T-cell (primary cell): Measurements from ENCODE around the gene RPL36AL. TPM values are rescaled to one million over a fixed set of nuclear protein-coding genes. Genes with fewer than 3 reads are reported as not detected.
"Not testable (repeated sequence)": the region's sequence is repeated elsewhere in the genome, so short reads cannot be mapped to it uniquely, and the experiment has no call there.

Experiments
- ATAC-seq, 4 experiments: fragments of 200-7000 bp in 3 of 4; fragments of 150-1000 bp in 1 of 4; cut with Tn5 transposase; replicated peaks in 1 of 4; 1 replicate in 3 of 4; 2 replicates in 1 of 4; pipeline ENCODE4 v1.10.0; 2021; ENCODE audit warnings: moderate library complexity in 3 of 4, mild to moderate bottlenecking in 2 of 4, moderate number of reproducible peaks in 1 of 4
- CTCF ChIA-PET, 2 donors: fragments of 300-600 bp; sonication (Branson Sonifier 250); formaldehyde crosslinking; loops; one replicate each; lab custom pipeline; 2022; ENCODE audit warnings: antibody characterized with exemption in 2 of 2; lab: Charles Lee
- POLR2A ChIA-PET, 2 donors: fragments of 300-600 bp; sonication (Branson Sonifier 250); formaldehyde crosslinking; loops; one replicate each; lab custom pipeline; 2022; ENCODE audit warnings: antibody characterized with exemption in 2 of 2; lab: Charles Lee
- DNase-seq, 35 experiments: peaks; one replicate each; pipeline versions ENCODE4 v3.0.0 to v3.0.0-alpha.2; 2013 to 2023
- H3K27ac ChIP-seq: one replicate; pipeline ENCODE4 v1.5.1; 2013; ENCODE audit warnings: low read length
- H3K27me3 ChIP-seq, 2 experiments: replicated peaks in 1 of 2; 1 replicate in 1 of 2; 2 replicates in 1 of 2; pipeline versions ENCODE4 v1.6.1 to v1.7.0; 2013; ENCODE audit warnings: low read length in 1 of 2, mixed read lengths in 1 of 2; ENCODE audit not compliant: control insufficient read depth in 2 of 2, insufficient read depth in 2 of 2; ENCODE audit errors: extremely low read depth in 1 of 2
- H3K36me3 ChIP-seq, 2 donors: 1 replicate in 1 of 2; 2 replicates in 1 of 2; pipeline versions ENCODE4 v1.6.1 to v1.7.0; 2013; ENCODE audit warnings: low read length in 1 of 2; ENCODE audit not compliant: control insufficient read depth in 2 of 2, insufficient read depth in 1 of 2; ENCODE audit errors: extremely low read depth in 1 of 2
- H3K4me1 ChIP-seq, 2 experiments: 1 replicate in 1 of 2; 2 replicates in 1 of 2; pipeline versions ENCODE4 v1.6.1 to v1.7.0; 2013; ENCODE audit warnings: low read length in 2 of 2, mixed read lengths in 1 of 2; ENCODE audit not compliant: insufficient read depth in 2 of 2, control insufficient read depth in 1 of 2; ENCODE audit errors: extremely low read depth in 1 of 2
- H3K4me3 ChIP-seq, 2 donors: 1 replicate in 1 of 2; 2 replicates in 1 of 2; pipeline versions ENCODE4 v1.5.1 to v1.7.0; 2013; ENCODE audit warnings: mild to moderate bottlenecking in 2 of 2, low read length in 1 of 2, moderate library complexity in 1 of 2; ENCODE audit not compliant: control insufficient read depth in 1 of 2; ENCODE audit errors: extremely low read depth in 1 of 2
- H3K9me3 ChIP-seq: 2 replicates; pipeline ENCODE4 v1.7.0; 2013
- H3K27ac Mint-ChIP-seq, 2 donors: one replicate each; pipeline ENCODE4 v1.8.0; 2020 to 2021; ENCODE audit warnings: mild to moderate bottlenecking in 2 of 2, mixed read lengths in 2 of 2
- H3K27me3 Mint-ChIP-seq, 2 donors: one replicate each; pipeline ENCODE4 v1.8.0; 2021 to 2022; ENCODE audit warnings: mixed read lengths in 2 of 2
- H3K36me3 Mint-ChIP-seq: one replicate; pipeline ENCODE4 v1.8.0; 2021; ENCODE audit warnings: mixed read lengths
- H3K4me1 Mint-ChIP-seq, 3 donors: one replicate each; pipeline ENCODE4 v1.8.0; 2020 to 2022; ENCODE audit warnings: mixed read lengths in 3 of 3, mild to moderate bottlenecking in 1 of 3
- H3K4me3 Mint-ChIP-seq, 3 donors: one replicate each; pipeline ENCODE4 v1.8.0; 2020 to 2022; ENCODE audit warnings: mild to moderate bottlenecking in 3 of 3, mixed read lengths in 3 of 3, moderate library complexity in 3 of 3
- H3K9me3 Mint-ChIP-seq, 3 donors: one replicate each; pipeline ENCODE4 v1.8.0; 2020 to 2022; ENCODE audit warnings: mixed read lengths in 3 of 3
- WGBS: methylation state at CpG from one replicate; pipeline ENCODE4 v1.1.5; 2013; ENCODE audit warnings: missing lambda C conversion rate; ENCODE audit not compliant: insufficient coverage; 5-methylcytosine and 5-hydroxymethylcytosine counted together
- total RNA-seq, 35 experiments: library from RNA in 6 of 35; stranded (reverse) in 6 of 35; fragments of 120-200 nt in 1 of 35; gene quantifications; one replicate each; pipeline versions ENCODE4 v1.2.1 to v1.2.4 and lab custom pipeline; 2013 to 2026

Gene RPL36AL
- 100 to 1,000 TPM; 211 to 322 (median 291) TPM for total RNA-seq
- 425 TPM for total RNA-seq (2013)
- 183 to 306 (median 247) reads per million in 29 experiments for total RNA-seq (lab: John Stamatoyannopoulos, UW)

GRCh38 chr14:49620182-49621113 lies at the start of gene RPL36AL, which contains the start of gene MGAT2:
TSS of gene RPL36AL (minus strand) at chr14:49620626. CDS start at chr14:49619104, 1,522 bp downstream.
TSS of gene MGAT2 (plus strand) at chr14:49620799. CDS start at chr14:49621269, 470 bp downstream.
- peaks cover 5 to 20% of the 10 kb centered on the region in 2 donors for H3K36me3 ChIP-seq
- CTCF ChIA-PET, result interaction anchor here (0.6 to 2.7 kb wide), 27 partner anchors 9 to 441 kb away, joined by 3 to 77 read pairs (median 4); partner anchors contain the start of genes DNAAF2 (in 2 of the 2), NEMF (in 2 of the 2), KLHDC2 (in 1 of the 2) and LRR1 (in 1 of the 2)
- peaks cover 20 to 34% of the 10 kb centered on the region in 2 experiments for H3K4me1 ChIP-seq
- H3K27ac Mint-ChIP-seq, result peak within 1 kb of the TSS; percentile 98 to 99
- peak within 1 kb of the TSS; percentile 95 for H3K27ac ChIP-seq
- POLR2A ChIA-PET, result interaction anchor here (0.5 to 2.9 kb wide), 33 partner anchors 8 to 1153 kb away, joined by 3 to 59 read pairs (median 5); partner anchors contain the start of genes LRR1 (in 2 of the 2), RPS29 (in 2 of the 2), DNAAF2 (in 1 of the 2) and KLHDC2 (in 1 of the 2)
- no peaks in the 10 kb centered on the region for H3K27me3 ChIP-seq
- peaks cover 51 to 58% (median 58%) of the 10 kb centered on the region in 3 donors for H3K4me1 Mint-ChIP-seq
- under 1% methylated on average over 85 of the region's 85 CpGs for WGBS
- H3K27me3 Mint-ChIP-seq, result no peaks in the 10 kb centered on the region
- peak within 1 kb of the TSS; percentile 74 to 78 for H3K4me3 ChIP-seq
- DNase-seq (peak; percentile 84 to 96 (median 91)), ATAC-seq (peak; percentile 88 to 91 (median 90))
- H3K9me3 ChIP-seq, result no peaks in the 10 kb centered on the region
- H3K9me3 Mint-ChIP-seq, result no peaks in the 10 kb centered on the region
- H3K36me3 Mint-ChIP-seq, result peaks cover 19% of the 10 kb centered on the region
- peak within 1 kb of the TSS; percentile 97 to 99 (median 97) for H3K4me3 Mint-ChIP-seq

GRCh38 chr14:49659526-49660455 lies 39.4 kb upstream of the RPL36AL start:
- ChIA-PET POLR2A (no interaction called here), CTCF (interaction anchor here in 1 of 2 donors (0.6 kb wide), 1 partner anchor 189 kb away, joined by 3 read pairs; no protein-coding TSS in a partner anchor)
- no peak overlapping the region for H3K27ac Mint-ChIP-seq

GRCh38 chr14:49657500-49657899 lies 37.1 kb upstream of the RPL36AL start:
- H3K9me3 ChIP-seq, H3K36me3 Mint-ChIP-seq, H3K4me1 ChIP-seq, H3K27me3 ChIP-seq, ATAC-seq, POLR2A ChIA-PET, H3K4me1 Mint-ChIP-seq, H3K36me3 ChIP-seq, H3K9me3 Mint-ChIP-seq, DNase-seq, H3K27ac Mint-ChIP-seq, H3K4me3 Mint-ChIP-seq, H3K27me3 Mint-ChIP-seq, H3K4me3 ChIP-seq, H3K27ac ChIP-seq: not testable (repeated sequence)
- no CpG with 5 or more reads among the region's 6 CpGs for WGBS
- CTCF ChIA-PET, result interaction anchor here in 1 of 2 donors (0.7 kb wide), 1 partner anchor 9 kb away, joined by 5 read pairs; no protein-coding TSS in a partner anchor

More at GRCh38 chr14:49659526-49660455, 39.4 kb upstream of the RPL36AL start:
- ATAC-seq (no peak), DNase-seq (no peak)
- peaks cover 0 to 2% (median 0%) of the 10 kb centered on the region in 3 donors for H3K4me1 Mint-ChIP-seq
- Histone ChIP-seq H3K4me1 (no peaks in the 10 kb centered on the region), H3K4me3 (no peak overlapping the region), H3K27me3 (no peaks in the 10 kb centered on the region), H3K36me3 (no peaks in the 10 kb centered on the region), H3K27ac (no peak overlapping the region), H3K9me3 (no peaks in the 10 kb centered on the region)
- WGBS, result no CpG with 5 or more reads among the region's 2 CpGs
- no peaks in the 10 kb centered on the region for H3K36me3 Mint-ChIP-seq
- H3K4me3 Mint-ChIP-seq, result no peak overlapping the region
- H3K27me3 Mint-ChIP-seq, result no peaks in the 10 kb centered on the region
- no peaks in the 10 kb centered on the region for H3K9me3 Mint-ChIP-seq

GRCh38 chr14:49654511-49654910 lies 34.1 kb upstream of the RPL36AL start:
- no peak for ATAC-seq
- Histone ChIP-seq H3K27me3 (no peaks in the 10 kb centered on the region), H3K27ac (no peak overlapping the region), H3K36me3 (no peaks in the 10 kb centered on the region), H3K4me3 (no peak overlapping the region), H3K4me1 (no peaks in the 10 kb centered on the region), H3K9me3 (no peaks in the 10 kb centered on the region)
- Mint-ChIP-seq H3K9me3 (no peaks in the 10 kb centered on the region), H3K4me3 (no peak overlapping the region), H3K27me3 (no peaks in the 10 kb centered on the region), H3K36me3 (peaks cover 3% of the 10 kb centered on the region), H3K27ac (no peak overlapping the region), H3K4me1 (peaks cover 0 to 7% (median 2%) of the 10 kb centered on the region in 3 donors)
- DNase-seq, result no peak
- WGBS, result no CpG with 5 or more reads among the region's 3 CpGs
- CTCF ChIA-PET, result no interaction called here
- POLR2A ChIA-PET, result no interaction called here

GRCh38 chr14:49653508-49653907 lies 33.1 kb upstream of the RPL36AL start:
- Mint-ChIP-seq H3K4me3 (no peak overlapping the region), H3K4me1 (peaks cover 0 to 7% (median 2%) of the 10 kb centered on the region in 3 donors), H3K27ac (no peak overlapping the region), H3K36me3 (peaks cover 3% of the 10 kb centered on the region), H3K27me3 (no peaks in the 10 kb centered on the region), H3K9me3 (no peaks in the 10 kb centered on the region)
- no CpG with 5 or more reads among the region's 6 CpGs for WGBS
- no peak overlapping the region for H3K27ac ChIP-seq
- DNase-seq (no peak), ATAC-seq (no peak)
- CTCF ChIA-PET, result no interaction called here
- H3K27me3 ChIP-seq, result no peaks in the 10 kb centered on the region
- no peaks in the 10 kb centered on the region for H3K9me3 ChIP-seq
- H3K4me3 ChIP-seq, result no peak overlapping the region
- POLR2A ChIA-PET, result no interaction called here
- no peaks in the 10 kb centered on the region for H3K36me3 ChIP-seq
- no peaks in the 10 kb centered on the region for H3K4me1 ChIP-seq
